Muscle of back (tissue), 11 donors: ENCODE results near the gene TBX4. TPM values are rescaled to one million over a fixed set of nuclear protein-coding genes. Genes with fewer than 3 reads are reported as not detected.

Experiments
- DNase-seq, 3 donors: peaks; one replicate each; pipeline versions ENCODE4 v3.0.0 to v3.0.0-alpha.2; 2013
- polyA plus RNA-seq, 10 donors: library from polyadenylated mRNA; unstranded; fragments of 120-200 nt; gene quantifications; one replicate each; pipeline ENCODE4 v1.2.1, GENCODE V29; 2013; ENCODE audit not compliant: insufficient read length in 10 of 10

Gene TBX4
- polyA plus RNA-seq, 10 donors: 3.7 to 37.8 (median 6.0) TPM

DNA sequence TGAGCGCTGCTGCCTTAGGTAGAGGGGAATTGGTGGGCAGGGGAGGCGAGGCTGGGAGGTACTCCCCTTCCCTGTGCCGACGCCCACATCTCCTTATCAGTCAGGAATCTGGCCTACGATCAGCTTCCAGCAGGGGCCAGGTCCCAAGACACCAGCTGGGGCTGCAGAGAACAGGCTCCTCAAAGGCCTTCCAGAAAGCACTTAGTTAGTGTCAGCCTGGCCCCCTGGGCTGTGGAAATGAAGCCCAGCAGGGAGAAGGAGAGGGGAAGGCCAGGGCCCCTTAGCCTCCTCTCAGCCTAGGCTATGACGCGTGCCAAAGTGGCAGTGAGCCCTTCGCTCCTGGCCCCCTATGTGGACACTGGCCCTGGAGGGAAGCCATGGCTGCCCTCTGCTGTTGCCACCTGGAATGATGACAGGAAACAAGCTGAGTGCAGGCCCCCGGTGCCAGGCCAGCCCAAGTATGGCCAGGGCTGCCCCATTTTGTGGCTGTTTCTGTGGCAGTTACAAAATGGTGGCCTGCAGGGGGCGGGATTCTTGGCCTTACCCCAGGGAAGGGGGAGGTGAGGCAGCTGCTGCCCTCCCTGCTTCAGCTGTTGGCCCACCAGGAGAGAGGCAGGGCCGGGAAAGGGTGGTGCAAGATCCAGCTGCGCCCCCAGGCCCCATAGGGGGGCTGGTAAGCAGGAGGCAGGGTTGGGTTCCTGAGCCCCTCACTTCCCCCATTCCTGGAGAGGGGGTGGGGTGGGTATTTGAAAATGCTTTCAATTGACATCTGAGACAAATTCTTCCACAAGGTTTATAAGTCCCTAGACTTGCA lies 11.3 kb downstream of the TBX4 start:
- peak in 1 of 3 donors; percentile 55 for DNase-seq

DNA sequence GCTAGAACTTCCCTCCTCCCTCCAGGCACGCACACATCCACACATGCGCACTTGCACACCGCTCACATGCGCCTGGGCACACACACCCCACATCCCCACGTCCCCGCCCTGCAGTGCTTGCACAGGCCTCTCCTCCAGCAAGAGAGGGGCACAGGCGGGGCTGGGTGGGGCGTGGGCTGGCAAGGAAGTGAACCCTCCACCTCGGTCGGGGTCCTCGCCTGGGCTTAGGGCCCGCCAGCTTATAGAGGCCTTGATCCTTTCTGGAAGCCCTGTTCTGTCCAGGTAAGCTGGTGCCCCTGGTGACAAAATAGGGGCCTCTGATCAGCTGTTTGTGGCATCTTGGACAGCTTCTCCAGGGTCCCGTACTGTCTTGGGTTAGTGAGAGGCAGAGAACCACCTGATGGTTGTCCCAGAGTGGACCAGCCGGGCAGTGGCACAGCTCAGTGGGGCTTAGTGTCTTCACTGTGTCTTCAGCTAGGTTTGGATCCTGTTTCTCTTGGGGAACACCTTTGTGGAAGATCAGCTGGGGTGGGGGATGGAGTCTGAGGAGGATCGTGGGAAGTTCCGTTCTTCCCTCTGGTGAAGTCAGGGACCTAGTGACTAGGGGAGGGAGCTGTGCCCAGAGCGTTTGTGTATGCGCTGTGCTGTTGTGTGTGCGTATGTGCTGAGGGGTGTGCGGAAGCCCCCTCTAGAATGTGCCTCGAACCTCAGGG lies 12.1 kb downstream of the TBX4 start:
- no peak for DNase-seq

DNA sequence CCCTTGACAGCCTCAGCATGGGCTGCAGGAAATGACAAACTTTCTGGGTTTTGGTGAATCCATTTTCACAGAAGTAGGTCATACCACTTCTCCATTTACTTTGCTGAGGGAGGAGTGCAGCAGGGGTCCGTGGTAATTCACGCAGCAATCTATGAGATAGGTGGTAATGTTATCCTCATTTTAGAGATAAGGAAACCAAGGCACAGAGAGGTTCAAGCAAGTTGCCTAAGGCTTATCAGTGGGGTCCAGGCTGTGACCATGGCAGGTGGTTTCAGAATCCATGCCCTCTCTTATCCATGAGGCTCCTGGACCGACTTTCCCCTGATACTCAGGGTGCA lies 12.6 kb downstream of the TBX4 start:
- no peak for DNase-seq

DNA sequence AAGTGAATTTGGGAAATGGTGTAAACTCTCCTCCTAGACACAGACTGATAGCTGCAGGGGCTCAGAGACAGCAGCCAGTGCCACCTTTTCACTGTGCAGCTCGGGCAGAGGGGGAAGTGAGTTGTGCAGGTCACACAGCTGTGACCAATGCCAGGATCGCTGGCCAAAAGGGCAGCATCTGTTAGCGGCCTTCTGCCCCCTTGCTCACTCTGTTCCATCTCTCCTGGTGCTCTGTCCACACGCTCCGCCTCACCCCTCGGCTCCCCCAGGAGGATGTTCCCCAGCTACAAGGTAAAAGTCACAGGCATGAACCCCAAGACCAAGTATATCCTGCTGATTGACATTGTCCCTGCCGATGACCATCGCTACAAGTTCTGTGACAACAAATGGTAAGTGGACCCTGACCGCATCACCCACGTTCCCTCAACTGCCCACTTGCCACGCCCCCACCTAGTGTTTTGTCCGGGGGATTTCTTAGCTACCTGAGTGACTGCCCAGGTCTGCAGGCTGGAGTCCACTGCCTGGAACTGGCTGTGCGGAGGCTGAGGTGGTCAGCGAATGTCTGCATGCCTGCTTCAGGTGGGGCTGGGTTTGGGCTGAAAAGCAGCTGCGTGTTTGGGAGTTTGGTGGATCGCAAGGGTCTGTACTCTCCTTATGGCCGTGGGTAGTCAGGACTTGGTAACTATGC lies 13.5 kb downstream of the TBX4 start:
- no peak for DNase-seq

DNA sequence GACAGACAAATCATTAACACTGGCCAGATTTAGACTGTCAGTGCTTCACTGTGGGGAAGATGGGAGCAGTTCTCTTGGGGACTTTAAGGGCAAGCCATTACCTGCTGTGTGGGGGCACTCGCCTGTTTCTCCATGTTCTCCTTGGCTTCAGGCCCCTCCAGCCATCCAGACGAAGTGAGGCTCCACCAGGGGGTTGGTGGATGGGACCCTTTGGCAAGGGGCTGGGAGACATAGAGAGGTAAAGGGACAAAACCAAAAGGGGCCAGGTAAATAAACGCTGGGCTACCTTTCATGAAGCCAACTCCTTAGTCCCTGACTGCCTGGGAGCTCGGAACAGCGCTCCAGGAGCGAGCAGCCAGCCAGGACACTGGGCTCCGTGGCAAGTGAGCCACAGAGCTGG lies 14.0 kb downstream of the TBX4 start:
- DNase-seq: no peak

DNA sequence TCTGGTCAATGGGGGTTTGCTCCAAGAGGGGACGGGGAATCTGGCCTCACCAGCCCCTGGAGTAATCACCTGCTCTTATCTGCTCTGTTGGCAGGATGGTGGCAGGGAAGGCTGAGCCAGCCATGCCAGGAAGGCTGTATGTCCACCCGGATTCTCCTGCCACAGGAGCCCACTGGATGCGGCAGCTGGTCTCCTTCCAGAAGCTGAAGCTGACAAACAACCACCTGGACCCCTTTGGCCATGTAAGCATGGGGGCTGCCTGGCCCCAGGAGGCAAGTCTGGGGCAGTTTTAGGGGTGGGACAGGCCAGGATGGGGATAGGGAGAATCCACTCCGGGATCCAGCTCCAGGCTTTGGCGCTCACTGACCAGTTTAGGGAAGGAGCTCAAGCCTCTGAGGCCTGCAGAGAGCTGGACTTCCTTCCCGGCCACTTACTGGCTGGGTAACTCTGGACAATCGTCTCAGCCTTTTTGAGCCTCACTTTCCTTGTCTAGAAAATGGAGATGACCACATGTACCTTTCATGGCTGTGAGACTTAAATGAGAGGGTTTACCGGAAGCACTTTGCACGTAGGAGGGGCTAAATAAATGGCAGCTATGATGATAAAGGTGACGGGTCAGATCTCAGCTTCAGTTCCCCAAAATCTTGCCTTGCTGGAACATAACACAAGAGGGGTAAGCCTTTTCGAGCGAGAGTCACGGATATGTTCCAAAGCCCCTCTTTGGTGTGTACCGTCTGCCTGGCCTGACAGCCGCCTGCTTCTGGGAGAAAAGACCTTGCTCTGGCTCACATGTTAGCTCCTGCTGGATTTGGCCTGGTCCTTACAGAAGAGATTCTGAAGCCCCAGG lies 15.4 kb downstream of the TBX4 start:
- DNase-seq: peak in 1 of 3 donors; percentile 77

DNA sequence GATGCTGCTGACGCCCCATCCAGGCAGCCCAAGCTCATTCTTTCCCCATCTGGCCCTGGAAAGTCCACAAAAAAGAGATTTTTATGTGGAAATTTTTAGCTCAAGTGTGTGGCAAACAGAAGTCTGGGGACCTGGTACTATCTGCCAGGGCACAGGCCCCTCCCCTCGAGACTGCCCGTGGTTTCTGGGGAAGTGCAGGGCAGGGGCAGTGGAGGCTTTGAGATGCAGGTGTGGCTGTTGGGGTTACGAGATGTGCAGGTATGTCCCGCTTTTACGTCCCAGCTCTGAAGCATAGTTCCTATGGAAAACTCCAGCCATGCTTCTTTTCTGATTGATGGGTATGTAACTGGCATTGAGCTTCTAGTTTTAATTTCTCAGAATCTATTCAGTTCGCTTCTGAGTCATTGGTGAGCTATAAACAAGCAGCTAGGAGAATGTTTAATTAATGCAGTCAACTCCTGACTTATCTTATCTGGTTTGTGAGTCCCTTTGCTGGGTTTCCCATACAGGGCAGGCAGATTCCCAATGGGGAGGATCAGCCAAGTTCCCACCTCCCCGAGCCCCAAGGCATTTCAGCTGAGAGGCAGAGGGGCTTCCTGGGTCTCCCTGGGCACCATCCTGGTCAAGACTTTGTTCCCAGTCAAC lies 16.2 kb downstream of the TBX4 start:
- no peak for DNase-seq

DNA sequence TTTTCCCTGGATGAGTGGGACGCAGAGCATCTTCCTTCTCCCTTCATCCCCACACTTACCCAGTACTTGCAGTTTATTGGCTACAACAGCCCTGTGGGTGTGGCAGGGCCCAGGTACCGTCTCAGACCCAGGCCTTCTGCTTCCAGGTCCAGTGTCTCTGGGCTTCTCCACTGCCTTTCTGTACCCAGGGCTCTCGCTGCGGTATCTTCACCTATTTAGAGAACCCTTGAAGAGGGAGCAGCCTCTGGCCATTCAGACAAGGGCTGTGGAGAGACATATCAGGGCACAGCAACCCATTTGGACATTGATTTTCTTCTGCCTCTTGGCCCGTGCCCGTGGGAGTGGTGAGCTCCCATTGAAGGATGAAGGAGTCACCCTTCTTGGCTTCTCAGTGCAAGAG lies 17.3 kb downstream of the TBX4 start:
- no peak for DNase-seq

DNA sequence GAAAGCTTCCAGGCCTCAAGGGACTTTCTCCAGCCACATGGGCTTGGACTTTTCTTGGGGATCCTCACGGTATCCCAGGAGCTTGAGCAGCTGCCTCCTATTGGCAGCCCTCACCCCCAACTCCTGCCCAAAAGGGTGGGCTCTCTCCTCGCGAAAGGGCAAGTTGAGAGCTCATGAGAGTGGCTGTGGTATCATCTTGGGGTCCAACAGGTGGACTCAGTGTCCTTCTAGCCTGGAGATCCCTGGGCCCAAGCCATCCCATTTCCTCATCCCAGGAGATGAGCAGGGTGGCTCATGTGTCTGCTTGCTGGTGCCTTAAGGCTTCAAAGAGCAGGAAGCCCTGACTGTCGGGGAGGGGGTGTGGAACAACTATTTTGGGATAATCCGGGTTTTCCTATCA lies 17.7 kb downstream of the TBX4 start:
- DNase-seq: no peak

DNA sequence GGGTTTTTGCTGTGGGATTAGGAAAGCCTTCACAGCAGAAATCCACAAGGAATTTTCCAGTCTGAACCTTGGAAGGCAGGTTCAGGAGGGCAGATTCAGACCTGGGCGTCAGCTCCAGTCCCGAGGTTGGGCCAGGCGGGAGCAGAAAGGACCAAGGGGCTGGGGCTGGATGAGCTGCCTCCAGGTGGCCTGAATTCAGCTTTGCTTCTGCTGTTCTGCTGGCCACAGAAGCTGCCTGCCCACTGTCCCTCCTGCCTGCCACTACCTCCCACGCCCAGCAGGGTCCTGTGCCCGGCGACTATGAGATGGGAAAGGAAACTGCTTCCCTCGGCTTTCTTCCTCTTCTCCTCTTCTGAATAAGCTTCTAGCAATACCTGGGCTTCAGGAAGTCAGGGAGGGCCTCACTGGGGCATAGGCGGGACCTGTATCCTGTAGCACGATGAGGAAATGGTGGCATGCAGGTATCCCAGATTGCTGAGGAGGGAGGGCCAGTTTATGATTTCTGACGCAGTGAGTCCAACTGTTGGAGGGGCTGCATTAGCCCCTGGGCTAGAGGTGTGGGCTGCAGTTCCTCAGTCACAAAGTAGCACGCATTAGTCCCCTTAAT lies 18.4 kb downstream of the TBX4 start:
- DNase-seq: no peak

DNA sequence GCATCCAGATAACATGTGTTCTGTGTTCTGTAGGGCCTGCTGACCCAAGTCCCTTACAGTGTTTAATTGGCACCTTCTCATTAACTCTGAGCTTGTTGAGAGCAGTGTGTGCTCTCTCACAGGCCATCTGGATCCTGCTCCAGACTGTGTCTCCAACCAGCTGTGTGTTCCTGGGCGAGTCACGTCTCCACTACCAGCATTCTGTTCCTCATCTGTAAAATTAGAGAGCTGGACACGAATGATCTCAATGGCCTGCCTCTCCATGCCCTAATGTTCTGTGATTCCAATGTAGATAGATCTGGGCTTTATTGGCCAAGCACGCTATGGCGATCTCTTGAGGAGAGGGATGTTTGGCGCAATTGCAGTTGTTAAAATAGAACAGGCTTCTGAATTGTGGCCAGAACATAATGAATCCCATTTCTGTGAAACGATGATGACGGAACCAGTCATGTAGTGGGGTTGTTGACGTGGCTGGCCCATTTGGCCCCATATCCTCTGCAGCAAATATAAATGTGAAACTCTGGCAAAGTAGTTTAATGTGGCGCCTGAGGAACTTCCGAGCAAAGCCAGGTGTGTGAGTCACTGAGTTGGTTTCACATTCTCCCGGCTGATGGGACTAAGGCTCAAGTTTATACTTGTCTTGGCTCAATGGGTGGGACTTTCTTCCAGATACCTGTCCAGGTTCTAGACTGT lies 22.2 kb downstream of the TBX4 start:
- DNase-seq: no peak

DNA sequence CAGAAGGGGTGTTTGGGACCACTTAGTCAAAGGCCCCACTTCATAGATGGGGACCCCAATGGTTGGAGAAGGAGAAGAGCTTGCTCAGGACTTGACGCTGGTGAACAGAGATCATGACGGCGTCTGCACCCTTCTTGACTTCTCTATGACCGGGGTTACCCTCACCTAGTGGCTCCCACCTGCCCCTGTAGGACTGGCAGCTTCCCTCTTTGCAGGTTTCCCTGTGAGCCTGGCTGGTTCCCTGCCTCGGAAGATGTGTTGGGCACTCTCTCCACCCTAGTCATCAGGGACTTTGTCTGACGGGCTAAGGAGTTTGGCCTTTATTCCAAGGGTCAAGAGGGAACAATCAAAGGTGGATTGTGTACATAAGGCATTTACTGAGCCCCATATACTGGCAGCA lies 22.7 kb downstream of the TBX4 start:
- no peak for DNase-seq

DNA sequence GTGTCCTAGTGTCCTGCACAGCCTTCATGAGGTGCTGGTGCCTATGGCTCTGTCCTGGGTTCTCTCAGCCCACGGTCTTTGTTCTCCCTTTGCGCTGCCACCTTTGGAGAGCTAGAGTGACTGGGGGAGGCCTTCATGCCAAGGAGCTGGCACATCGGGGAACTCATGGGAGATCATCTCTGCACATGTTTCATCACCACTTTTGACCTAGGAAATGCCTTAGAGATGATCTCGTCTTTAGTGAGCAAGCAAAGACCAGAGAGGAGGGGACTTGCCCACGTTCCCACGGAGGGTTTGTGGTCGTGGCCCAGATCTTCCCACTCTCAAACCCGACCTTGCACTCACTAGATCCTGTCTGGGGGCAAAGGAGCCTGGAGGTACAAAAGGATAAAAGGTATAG lies 23.5 kb downstream of the TBX4 start:
- DNase-seq: no peak

DNA sequence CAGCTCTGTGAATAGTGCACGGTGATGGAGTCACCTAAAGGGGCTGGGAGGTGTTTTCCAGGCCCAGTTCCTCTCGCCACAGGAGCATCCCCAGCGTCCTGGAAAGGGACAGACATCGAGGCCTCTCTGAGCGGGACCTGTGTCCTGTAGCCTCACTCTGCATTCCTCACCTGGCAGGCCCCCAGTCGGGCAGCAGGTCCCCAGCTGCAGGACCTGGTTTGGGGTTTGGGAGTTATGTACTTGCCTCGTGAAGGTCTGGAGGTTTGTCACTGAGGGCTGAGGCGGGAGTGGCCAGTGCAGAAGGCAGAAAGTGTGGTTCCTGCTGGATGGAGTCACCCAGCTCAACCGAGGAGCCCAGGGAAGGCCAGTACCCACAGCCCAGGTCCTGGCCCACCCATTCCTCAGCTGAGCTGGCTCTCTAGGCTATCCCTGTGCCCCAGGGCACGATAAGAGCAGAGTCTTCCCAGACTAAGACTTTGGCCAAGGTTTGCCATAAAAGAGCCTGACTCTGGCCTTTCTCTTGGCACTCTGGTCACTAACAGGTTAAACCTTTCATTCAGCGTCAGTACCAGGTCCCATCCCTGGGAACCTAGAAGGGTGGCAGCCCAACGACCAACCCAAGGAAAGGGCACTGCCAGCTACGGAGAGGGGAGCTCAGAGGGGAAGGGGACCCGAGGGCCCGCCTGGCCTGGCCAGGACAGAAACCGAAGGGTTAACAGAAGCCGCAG lies 24.4 kb downstream of the TBX4 start:
- no peak for DNase-seq

DNA sequence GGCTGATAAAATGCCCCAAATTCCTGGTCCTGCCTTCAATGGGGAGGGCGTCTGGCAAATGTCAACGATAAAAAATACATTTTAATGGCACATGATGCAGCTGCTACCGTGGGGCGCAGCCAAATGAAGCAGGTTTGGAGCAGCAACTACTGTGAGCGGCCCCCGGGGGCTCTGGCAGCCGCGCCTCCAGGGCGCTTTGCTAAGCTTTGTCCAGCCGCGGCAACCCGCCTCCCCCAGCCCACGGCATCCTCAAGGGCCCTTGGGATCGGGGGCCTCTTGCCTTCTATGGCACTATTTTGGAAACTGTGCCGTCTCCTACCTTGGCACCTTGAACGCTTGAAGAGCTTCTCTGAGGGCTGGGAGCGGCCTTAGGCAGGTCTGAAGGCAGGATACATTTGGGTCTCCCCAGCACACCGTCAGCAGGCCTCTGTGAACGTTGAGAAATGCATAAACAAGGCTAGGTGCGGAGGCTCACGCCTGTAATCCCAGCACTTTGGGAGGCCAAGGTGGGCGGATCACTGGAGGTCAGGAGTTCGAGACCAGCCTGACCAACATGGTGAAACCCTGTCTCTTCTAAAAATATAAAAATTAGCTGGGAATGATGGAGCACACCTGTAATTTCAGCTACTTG lies 25.1 kb downstream of the TBX4 start:
- DNase-seq: peak in 1 of 3 donors; percentile 44

DNA sequence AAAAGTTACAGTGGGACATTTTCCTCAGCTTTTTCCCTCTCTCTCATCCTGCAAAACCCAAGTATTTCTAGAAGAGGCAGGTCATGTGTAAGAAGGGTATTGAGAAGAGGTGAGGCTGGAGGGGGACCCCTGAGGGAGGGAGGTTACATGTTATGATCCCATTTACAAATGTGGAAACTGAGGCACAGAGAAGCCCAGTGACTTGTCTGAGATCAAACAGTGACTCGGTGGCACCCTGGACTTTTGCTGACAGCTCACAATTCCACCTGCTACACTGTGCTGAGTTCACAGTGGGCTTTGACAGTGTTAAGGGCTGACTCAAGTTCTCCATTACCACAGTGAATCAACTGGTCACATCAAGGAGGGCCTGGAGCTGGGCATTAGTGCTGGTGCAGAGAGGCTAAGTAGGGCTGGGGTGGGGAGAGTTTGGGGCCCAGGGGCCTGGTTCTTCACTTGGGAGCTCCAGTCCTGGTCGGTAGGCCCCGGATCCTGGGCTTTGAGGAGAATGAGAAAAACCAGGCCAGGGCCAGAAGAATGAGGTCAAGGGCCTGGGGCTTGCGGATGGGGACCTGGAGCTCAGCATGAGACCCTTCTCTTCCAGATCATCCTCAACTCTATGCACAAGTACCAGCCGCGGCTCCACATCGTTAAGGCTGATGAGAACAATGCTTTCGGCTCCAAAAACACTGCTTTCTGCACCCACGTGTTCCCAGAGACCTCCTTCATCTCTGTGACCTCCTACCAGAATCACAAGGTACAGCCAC lies 26.0 kb downstream of the TBX4 start:
- DNase-seq: no peak

DNA sequence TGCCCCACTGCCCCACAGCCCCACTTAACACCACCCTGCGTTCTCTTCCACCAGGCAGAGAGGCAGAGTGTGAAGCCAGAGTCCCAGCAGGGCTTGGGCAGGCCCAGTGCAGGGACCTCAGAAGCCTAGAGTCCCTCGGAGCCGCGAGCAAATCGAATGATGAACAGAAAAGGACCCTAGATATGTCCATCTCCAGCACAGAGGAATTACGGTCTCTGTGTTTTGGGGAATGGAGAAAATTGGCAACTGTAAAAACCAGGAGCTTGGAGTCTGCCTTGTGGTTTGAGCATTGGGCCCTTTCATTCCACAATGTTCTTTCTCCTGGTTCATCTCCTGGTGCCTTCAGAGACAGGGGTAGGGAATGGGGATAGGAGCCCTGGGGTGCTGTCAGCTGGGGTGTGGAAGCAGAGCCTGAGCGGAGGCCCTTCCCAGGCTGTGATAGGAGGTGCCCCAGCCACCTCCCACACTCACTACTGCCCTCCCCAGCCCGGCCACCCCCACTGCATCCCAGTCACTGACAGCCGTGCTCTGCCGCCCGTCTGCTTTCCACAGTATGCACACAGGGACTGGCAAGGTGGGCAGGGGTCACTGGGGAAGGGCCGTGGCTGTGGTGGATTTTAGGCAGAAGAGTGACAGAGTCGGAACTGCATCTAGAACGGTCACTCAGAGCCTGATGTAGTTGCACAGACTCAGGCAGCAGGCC lies 26.7 kb downstream of the TBX4 start:
- no peak for DNase-seq
